ENCODE measurements around the gene CATSPERB. TPM values are rescaled to one million over a fixed set of nuclear protein-coding genes. Genes with fewer than 3 reads are reported as not detected.

CATSPERB gene
- total RNA-seq, 2 experiments from 2014 or later, result 0.20 to 0.26 TPM

GRCh38 chr14:91728616-91729183 is 3.2 kb downstream of the CATSPERB start:
- Mint-ChIP-seq H3K27me3 (ENCODE audit: low read depth) (no peaks in the 10 kb centered on the region), H3K27ac (no peak overlapping the region), H3K4me3 (no peak overlapping the region), H3K36me3 (ENCODE audit: low read depth) (no peaks in the 10 kb centered on the region), H3K4me1 (ENCODE audit: low read depth) (peaks cover 18% of the 10 kb centered on the region), H3K9me3 (no peaks in the 10 kb centered on the region)
- CTCF ChIA-PET, result no interaction called here
- intact Hi-C loops (cut with micrococcal nuclease), result no loop called here
- no peak for DNase-seq

- intact Hi-C loops (cut with micrococcal nuclease), result no loop called here
- Mint-ChIP-seq H3K27me3 (ENCODE audit: low read depth) (no peaks in the 10 kb centered on the region), H3K36me3 (ENCODE audit: low read depth) (no peaks in the 10 kb centered on the region), H3K9me3 (no peaks in the 10 kb centered on the region), H3K4me1 (ENCODE audit: low read depth) (peaks cover 8% of the 10 kb centered on the region), H3K27ac (no peak overlapping the region), H3K4me3 (no peak overlapping the region)
- CTCF ChIA-PET, result interaction anchor here (0.6 kb wide), 1 partner anchor 12 kb away, joined by 3 read pairs; no protein-coding TSS in a partner anchor
- DNase-seq, result no peak
Observed at GRCh38 chr14:91727121-91727520, 4.8 kb downstream of the CATSPERB start.

GRCh38 chr14:91723501-91723900 is 8.4 kb downstream of the CATSPERB start:
- no peaks in the 10 kb centered on the region for H3K9me3 Mint-ChIP-seq
- H3K36me3 Mint-ChIP-seq (ENCODE audit: low read depth), result no peaks in the 10 kb centered on the region
- H3K4me3 Mint-ChIP-seq, result no peak overlapping the region
- CTCF ChIA-PET, result interaction anchor here (1.0 kb wide), 1 partner anchor 274 kb away, joined by 3 read pairs; no protein-coding TSS in a partner anchor
- no peak for DNase-seq
- intact Hi-C loops (cut with micrococcal nuclease), result no loop called here
- peaks cover 8% of the 10 kb centered on the region for H3K4me1 Mint-ChIP-seq (ENCODE audit: low read depth)
- H3K27me3 Mint-ChIP-seq (ENCODE audit: low read depth), result no peaks in the 10 kb centered on the region
- no peak overlapping the region for H3K27ac Mint-ChIP-seq

GRCh38 chr14:91722386-91722785 is 9.5 kb downstream of the CATSPERB start:
- Mint-ChIP-seq H3K4me1 (ENCODE audit: low read depth) (peaks cover 5% of the 10 kb centered on the region), H3K9me3 (no peaks in the 10 kb centered on the region), H3K27me3 (ENCODE audit: low read depth) (no peaks in the 10 kb centered on the region), H3K27ac (no peak overlapping the region), H3K4me3 (no peak overlapping the region), H3K36me3 (ENCODE audit: low read depth) (no peaks in the 10 kb centered on the region)
- no peak for DNase-seq
- intact Hi-C loops (cut with micrococcal nuclease), result no loop called here
- CTCF ChIA-PET, result no interaction called here

- intact Hi-C loops (cut with micrococcal nuclease), result loop anchor here (5.0 kb wide), 1 partner anchor 172 kb away; no protein-coding TSS in a partner anchor
- Mint-ChIP-seq H3K36me3 (ENCODE audit: low read depth) (no peaks in the 10 kb centered on the region), H3K4me1 (ENCODE audit: low read depth) (peaks cover 7% of the 10 kb centered on the region), H3K27me3 (ENCODE audit: low read depth) (no peaks in the 10 kb centered on the region), H3K9me3 (no peaks in the 10 kb centered on the region), H3K4me3 (no peak overlapping the region), H3K27ac (no peak overlapping the region)
- DNase-seq, result no peak
- CTCF ChIA-PET, result interaction anchor here (0.5 kb wide), 1 partner anchor 146 kb away, joined by 3 read pairs; no protein-coding TSS in a partner anchor
Observed at GRCh38 chr14:91719839-91720238, 12.0 kb downstream of the CATSPERB start.

GRCh38 chr14:91716999-91717398 is 14.9 kb downstream of the CATSPERB start:
- no peak for DNase-seq
- H3K36me3 Mint-ChIP-seq (ENCODE audit: low read depth), result no peaks in the 10 kb centered on the region
- intact Hi-C loops (cut with micrococcal nuclease), result loop anchor here (5.0 kb wide), 1 partner anchor 175 kb away; no protein-coding TSS in a partner anchor
- H3K4me1 Mint-ChIP-seq (ENCODE audit: low read depth), result peaks cover 11% of the 10 kb centered on the region
- H3K27me3 Mint-ChIP-seq (ENCODE audit: low read depth), result no peaks in the 10 kb centered on the region
- CTCF ChIA-PET, result interaction anchor here (1.0 to 1.2 kb wide), 2 partner anchors 9 to 194 kb away, joined by 3 to 6 read pairs; no protein-coding TSS in a partner anchor
- no peak overlapping the region for H3K27ac Mint-ChIP-seq
- H3K9me3 Mint-ChIP-seq, result no peaks in the 10 kb centered on the region
- no peak overlapping the region for H3K4me3 Mint-ChIP-seq

GRCh38 chr14:91714805-91715204 is 17.1 kb downstream of the CATSPERB start:
- Mint-ChIP-seq H3K4me3 (peak overlapping the region; percentile 29), H3K36me3 (ENCODE audit: low read depth) (no peaks in the 10 kb centered on the region), H3K9me3 (no peaks in the 10 kb centered on the region), H3K27ac (no peak overlapping the region), H3K4me1 (ENCODE audit: low read depth) (peaks cover 9% of the 10 kb centered on the region), H3K27me3 (ENCODE audit: low read depth) (no peaks in the 10 kb centered on the region)
- CTCF ChIA-PET, result interaction anchor here (0.5 to 1.9 kb wide), 7 partner anchors 12 to 196 kb away, joined by 3 to 10 read pairs (median 3); no protein-coding TSS in a partner anchor
- intact Hi-C loops (cut with micrococcal nuclease), result loop anchor here (1.0 to 5.0 kb wide), 2 partner anchors 177 to 196 kb away; no protein-coding TSS in a partner anchor
- DNase-seq, result peak; percentile 70

GRCh38 chr14:91708795-91709194 is 23.1 kb downstream of the CATSPERB start:
- CTCF ChIA-PET, result interaction anchor here (0.7 kb wide), 1 partner anchor 505 kb away, joined by 4 read pairs; no protein-coding TSS in a partner anchor
- Mint-ChIP-seq H3K4me3 (no peak overlapping the region), H3K4me1 (ENCODE audit: low read depth) (no peaks in the 10 kb centered on the region), H3K9me3 (no peaks in the 10 kb centered on the region), H3K27me3 (ENCODE audit: low read depth) (no peaks in the 10 kb centered on the region), H3K36me3 (ENCODE audit: low read depth) (no peaks in the 10 kb centered on the region), H3K27ac (no peak overlapping the region)
- intact Hi-C loops (cut with micrococcal nuclease), result no loop called here
- no peak for DNase-seq

GRCh38 chr14:91706996-91707395 is 24.9 kb downstream of the CATSPERB start:
- no peaks in the 10 kb centered on the region for H3K4me1 Mint-ChIP-seq (ENCODE audit: low read depth)
- CTCF ChIA-PET, result interaction anchor here (0.6 to 1.4 kb wide), 2 partner anchors 9 to 290 kb away, joined by 3 to 4 read pairs; no protein-coding TSS in a partner anchor
- DNase-seq, result no peak
- intact Hi-C loops (cut with micrococcal nuclease), result no loop called here
- H3K4me3 Mint-ChIP-seq, result no peak overlapping the region
- H3K27me3 Mint-ChIP-seq (ENCODE audit: low read depth), result no peaks in the 10 kb centered on the region
- no peak overlapping the region for H3K27ac Mint-ChIP-seq
- H3K9me3 Mint-ChIP-seq, result no peaks in the 10 kb centered on the region
- H3K36me3 Mint-ChIP-seq (ENCODE audit: low read depth), result no peaks in the 10 kb centered on the region

- intact Hi-C loops (cut with micrococcal nuclease), result no loop called here
- Mint-ChIP-seq H3K27me3 (ENCODE audit: low read depth) (no peaks in the 10 kb centered on the region), H3K27ac (no peak overlapping the region), H3K9me3 (peaks cover 8% of the 10 kb centered on the region), H3K36me3 (ENCODE audit: low read depth) (no peaks in the 10 kb centered on the region), H3K4me3 (no peak overlapping the region), H3K4me1 (ENCODE audit: low read depth) (peaks cover 5% of the 10 kb centered on the region)
- CTCF ChIA-PET, result no interaction called here
- DNase-seq, result no peak
Observed at GRCh38 chr14:91694643-91695042, 37.2 kb downstream of the CATSPERB start.

- Mint-ChIP-seq H3K9me3 (peaks cover 8% of the 10 kb centered on the region), H3K4me1 (ENCODE audit: low read depth) (peaks cover 5% of the 10 kb centered on the region), H3K36me3 (ENCODE audit: low read depth) (no peaks in the 10 kb centered on the region), H3K27ac (no peak overlapping the region), H3K27me3 (ENCODE audit: low read depth) (no peaks in the 10 kb centered on the region), H3K4me3 (no peak overlapping the region)
- CTCF ChIA-PET, result no interaction called here
- DNase-seq, result no peak
- intact Hi-C loops (cut with micrococcal nuclease), result no loop called here
Observed at GRCh38 chr14:91693346-91693745, 38.5 kb downstream of the CATSPERB start.

GRCh38 chr14:91692075-91692474 is 39.8 kb downstream of the CATSPERB start:
- CTCF ChIA-PET, result no interaction called here
- Mint-ChIP-seq H3K9me3 (peaks cover 6% of the 10 kb centered on the region), H3K36me3 (ENCODE audit: low read depth) (no peaks in the 10 kb centered on the region)

GRCh38 chr14:91689608-91690007 is 42.3 kb downstream of the CATSPERB start:
- CTCF ChIA-PET, result interaction anchor here (0.6 to 1.4 kb wide), 2 partner anchors 19 to 235 kb away, joined by 3 to 5 read pairs; no protein-coding TSS in a partner anchor
- Mint-ChIP-seq H3K27ac (no peak overlapping the region), H3K4me1 (ENCODE audit: low read depth) (peaks cover under 1% of the 10 kb centered on the region), H3K9me3 (peaks cover 5% of the 10 kb centered on the region), H3K4me3 (no peak overlapping the region), H3K36me3 (ENCODE audit: low read depth) (no peaks in the 10 kb centered on the region), H3K27me3 (ENCODE audit: low read depth) (no peaks in the 10 kb centered on the region)
- no peak for DNase-seq
- intact Hi-C loops (cut with micrococcal nuclease), result no loop called here

More at GRCh38 chr14:91692075-91692474, 39.8 kb downstream of the CATSPERB start:
- no peaks in the 10 kb centered on the region for H3K27me3 Mint-ChIP-seq (ENCODE audit: low read depth)
- intact Hi-C loops (cut with micrococcal nuclease), result no loop called here
- no peak for DNase-seq
- H3K4me3 Mint-ChIP-seq, result no peak overlapping the region
- peaks cover 5% of the 10 kb centered on the region for H3K4me1 Mint-ChIP-seq (ENCODE audit: low read depth)
- no peak overlapping the region for H3K27ac Mint-ChIP-seq

Measured in activated naive CD4-positive, alpha-beta T cell treated with anti-CD3 and anti-CD28 coated beads for 36 hours (primary cell).